ENCODE results near the gene MYH10.

GRCh38 chr17:8611137-8611536 lies 19.4 kb downstream of the MYH10 start:
- TF ChIP-seq CTCF (IDR thresholded peaks at IDR 0.05; ENCODE audit: low read length) (no peak), EZH2 (optimal IDR thresholded peaks at IDR 0.05; ENCODE audit: low read depth, low read length) (no peak)

All from MM.1S (cell line).